Suppressor macrophage (primary cell): ENCODE results near the gene FKBP5.
A peak's percentile ranks its signal among the peaks of the same experiment; 100 is the strongest.
"Not testable (repeated sequence)": the region's sequence is repeated elsewhere in the genome, so short reads cannot be mapped to it uniquely, and the experiment has no call there.

Source experiments
- DNase-seq, 4 experiments: peaks; one replicate each; pipeline ENCODE4 v3.0.0-alpha.2; 2020 to 2022

Gene FKBP5

DNA sequence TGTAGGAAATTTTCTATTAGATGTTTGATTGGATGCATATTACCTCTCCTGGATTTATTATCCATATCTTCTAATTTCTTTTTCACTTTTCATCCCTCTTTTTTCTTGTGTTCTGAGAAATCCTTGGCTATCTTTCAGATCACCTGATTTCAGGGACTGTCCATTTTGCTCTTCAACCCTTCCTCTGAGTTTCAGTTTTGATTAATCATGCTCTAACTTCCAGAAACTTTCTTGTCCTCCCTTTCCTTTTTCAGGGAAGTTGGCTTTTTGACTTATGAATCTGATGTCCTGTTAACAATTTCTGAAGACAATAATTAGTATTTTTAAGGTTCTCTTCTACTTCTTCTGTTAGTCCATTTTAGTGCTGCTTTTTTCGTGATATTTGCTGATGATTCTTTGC lies 79.1 kb downstream of the FKBP5 start:
- no peak for DNase-seq

DNA sequence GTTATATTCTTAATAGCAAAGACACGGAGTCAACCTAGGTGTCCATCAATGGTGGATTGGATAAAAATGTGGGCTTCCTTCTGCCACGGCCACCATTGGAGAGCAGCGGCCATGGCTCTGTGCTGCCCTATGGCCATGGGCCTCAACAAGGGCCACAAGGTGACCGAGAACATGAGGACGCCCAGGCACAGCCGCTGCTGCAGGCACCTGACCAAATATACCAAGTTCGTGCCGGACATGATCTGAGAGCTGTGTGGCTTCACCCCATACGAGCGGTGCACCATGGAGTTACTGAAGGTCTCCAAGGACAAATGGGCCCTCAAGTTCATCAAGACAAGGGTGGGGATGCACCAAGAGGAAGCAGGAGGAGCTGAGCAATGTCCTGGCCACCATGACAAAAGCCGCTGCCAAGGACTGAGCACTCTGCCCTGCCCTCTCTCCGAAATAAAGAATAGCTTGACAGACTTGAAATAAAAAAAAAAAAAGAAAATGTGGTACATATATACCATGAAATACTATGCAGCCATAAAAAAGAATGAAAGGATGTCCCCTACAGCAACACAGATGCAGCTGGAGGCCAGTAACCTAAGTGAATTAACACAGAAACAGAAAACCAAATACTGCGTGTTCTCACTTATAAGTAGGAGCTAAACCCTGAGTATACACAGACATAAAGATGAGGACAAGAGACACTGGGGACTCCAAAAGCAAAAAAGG lies 81.0 kb downstream of the FKBP5 start:
- DNase-seq: no peak

DNA sequence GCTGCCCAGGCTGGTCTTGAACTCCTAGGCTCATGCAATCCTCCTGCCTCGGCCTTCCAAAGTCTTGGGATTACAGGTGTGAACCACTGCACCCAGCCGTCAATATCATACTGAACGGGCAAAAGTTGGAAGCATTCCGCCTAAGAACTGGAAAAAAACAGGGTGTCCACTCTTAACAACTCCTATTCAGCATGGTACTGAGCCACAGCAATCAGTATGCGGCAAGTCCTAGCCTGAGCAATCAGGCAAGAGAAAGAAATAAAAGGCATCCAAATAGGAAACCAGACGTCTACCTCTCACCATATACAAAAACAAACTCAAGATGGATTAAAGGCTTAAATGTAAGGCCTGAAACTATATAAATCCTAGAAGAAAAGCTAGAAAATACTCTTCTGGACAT lies 83.1 kb downstream of the FKBP5 start:
- no peak for DNase-seq

DNA sequence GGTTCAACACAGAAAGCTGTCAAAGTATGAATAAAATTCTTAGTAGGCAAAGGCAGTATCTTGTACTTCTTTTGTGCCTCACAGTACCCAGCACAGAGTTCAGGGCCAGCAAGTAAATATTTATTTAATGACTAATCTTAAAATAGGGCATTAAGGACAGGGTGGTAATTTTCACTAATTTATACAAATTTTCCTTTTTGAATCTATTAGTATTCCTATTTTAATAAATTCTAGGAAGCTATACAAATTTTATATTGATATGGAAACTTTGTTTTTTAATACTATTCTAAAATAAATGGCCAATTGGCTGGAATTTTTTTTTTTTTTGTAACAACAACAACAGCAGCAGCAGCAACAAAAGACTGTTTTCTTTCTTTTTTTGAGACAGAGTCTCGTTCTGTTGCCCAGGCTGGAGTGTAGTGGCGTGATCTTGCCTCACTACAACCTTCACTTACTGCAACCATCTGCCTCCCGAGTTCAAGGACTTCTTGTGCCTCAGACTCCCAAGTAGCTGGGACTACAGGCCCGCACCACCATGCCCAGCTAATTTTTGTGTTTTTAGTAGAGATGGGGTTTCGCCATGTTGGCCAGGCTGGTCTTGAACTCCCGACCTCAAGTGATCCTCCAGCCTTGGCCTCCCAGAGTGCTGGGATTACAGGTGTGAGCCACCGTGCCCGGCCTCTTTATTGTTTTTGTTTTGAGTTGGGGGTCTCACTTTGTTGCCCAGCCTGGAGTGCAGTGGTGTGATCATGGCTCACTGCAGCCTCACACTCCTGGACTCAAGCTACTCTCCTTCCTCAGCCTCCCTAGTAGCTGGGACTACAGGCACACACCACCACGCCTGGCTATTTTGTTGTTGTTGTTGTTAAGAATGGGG lies 85.2 kb downstream of the FKBP5 start:
- DNase-seq: no peak

DNA sequence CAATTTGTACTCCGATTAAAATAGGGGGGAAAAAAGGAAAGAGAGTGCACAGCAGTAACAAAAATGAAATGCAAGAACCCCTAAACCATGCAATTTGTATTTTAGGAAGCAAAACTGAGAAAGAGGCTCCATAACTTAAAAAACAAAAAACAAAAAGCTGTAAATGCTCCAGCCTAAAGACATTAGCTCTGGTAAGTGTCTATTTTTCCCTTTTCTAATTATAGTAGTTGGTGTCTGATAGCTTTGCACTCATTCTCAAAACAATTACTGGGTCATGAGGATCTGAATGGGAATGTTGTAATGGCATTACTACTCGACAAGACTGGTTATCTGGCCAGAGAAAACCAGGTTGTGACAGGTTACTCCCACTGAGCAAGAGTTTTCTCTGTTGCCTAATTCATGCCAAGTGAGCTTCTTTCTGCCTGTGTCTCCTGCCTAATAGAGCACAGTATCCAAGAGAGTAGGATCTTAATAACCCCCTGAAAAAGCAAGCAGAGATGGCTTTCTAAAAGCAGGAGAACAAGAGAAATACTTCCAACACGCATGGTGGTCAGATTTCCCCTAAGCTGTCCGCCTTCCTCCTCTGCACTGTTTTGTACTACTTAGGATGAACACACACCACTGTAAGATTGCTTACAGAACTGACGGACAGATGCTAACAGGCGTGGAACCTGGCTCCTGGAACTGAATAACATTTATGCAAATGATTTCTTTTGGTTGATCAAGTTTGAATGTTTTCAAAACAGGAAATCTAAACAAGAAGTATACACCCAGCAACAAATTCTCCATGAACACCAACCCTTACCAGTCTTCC lies 86.4 kb downstream of the FKBP5 start:
- peak; percentile 9 to 60 (median 36) for DNase-seq

DNA sequence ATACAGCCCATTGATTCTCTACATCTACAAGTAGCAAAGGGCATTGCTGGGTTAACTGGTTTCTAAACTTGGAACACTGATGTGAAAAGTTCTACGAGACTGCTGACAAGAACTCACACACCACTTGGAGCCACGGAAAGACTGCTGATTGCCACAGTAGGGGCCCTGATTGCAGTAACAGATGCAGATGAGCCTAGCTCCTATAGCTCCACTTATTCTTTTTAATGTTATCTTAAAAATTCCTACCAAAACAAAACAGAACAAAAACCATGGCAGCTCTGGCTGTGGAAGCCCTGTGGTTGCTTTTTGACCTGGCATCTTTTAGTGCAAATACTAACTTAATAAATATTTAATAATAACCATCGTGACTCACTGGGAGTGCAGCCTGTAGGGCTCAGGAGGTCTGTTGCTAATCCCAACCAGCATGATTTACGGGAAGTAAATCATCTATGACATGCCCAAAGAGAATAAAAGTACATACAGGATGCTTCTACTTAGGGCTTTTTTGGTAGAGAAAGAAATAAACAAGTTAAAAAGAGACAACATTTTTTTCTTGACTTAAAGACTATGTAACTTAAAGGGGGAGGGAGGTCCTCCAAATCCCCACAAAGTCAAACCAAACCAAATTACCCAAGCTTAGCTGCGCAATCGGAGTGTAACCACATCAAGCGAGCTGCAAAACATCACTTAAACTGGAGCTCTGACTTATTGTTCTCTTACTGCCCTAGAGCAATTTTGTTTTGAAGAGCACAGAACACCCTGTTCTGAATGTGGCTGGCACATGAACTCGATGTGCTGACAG lies 87.2 kb downstream of the FKBP5 start:
- DNase-seq: peak; percentile 41 to 68 (median 60)

DNA sequence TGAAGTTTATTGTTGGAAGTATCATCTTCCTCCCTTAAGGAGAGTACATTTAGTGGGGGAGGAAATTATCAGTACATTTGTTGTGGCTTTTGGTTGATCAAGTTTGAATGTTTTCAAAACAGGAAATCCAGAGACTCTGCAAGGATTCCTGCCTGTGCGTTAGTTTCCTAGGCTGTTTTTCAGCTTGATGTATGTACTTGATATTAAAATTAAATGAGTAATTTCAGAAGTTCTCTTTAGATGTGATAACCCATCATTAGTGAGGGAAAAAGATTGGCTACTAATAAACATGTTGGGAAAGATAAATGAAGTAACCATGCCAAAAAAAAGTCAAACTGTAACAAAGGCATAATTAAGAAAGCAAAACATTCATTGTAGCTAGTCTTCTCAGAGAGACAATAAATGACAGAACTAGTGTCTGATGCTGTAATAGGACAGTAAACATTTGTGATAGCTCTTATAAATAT lies 88.0 kb downstream of the FKBP5 start:
- DNase-seq: peak in 1 of 4 experiments; percentile 16

DNA sequence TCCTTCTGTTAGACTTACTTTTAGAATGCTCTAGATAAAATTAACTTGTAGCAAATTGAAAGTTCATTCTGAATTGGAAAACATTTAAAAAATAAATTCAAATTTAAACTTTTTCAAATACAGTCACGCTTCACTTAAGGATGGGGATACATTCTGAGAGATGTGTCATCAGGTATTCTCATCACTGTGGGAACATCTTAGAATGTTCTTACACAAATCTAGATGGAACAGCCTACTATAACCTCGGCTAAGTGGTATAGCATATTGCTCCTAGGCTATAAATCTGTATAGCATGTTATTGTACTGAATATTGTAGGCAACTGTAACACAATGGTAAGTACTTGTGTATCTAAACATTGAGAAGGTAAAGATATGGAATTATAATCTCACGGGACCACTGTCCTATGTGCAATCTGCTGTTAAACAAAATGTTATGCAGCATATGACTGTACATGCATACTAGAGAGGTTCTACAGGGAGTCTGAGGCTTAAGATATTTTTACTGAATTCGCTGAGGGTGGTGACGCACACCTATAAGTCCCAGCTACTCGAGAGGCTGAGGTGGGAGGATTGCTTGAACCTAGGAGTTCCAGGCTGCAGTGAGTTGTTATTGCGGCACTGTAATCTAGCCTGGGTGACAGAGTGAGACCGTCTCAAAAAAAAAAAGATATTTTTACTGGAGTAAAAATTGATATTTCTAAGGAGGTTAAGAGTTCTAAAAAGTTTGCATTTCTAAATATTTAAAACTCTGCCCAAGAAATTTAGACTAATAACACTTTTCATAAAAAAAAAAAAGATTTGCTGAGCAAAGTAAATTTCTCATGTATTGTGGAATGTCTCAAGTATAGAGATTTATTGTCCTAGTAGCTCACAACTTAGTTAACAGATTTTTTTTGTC lies 88.7 kb downstream of the FKBP5 start:
- no peak for DNase-seq

DNA sequence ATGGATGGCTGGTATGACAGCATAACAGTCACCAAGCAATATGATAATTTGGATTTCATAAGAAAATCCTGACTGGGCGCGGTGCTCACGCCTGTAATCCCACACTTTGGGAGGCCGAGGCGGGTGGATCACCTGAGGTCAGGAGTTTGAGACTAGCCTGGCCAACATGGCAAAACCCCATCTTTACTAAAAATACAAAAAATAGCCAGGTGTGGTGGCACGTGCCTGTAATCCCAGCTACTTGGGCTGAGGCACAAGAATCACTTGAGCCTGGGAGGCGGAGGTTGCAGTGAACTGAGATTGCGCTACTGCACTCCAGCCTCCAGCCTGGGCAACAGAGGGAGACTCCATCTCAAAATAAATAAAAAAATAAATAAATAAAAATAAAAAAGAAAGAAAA lies 90.1 kb downstream of the FKBP5 start:
- DNase-seq: not testable (repeated sequence)

DNA sequence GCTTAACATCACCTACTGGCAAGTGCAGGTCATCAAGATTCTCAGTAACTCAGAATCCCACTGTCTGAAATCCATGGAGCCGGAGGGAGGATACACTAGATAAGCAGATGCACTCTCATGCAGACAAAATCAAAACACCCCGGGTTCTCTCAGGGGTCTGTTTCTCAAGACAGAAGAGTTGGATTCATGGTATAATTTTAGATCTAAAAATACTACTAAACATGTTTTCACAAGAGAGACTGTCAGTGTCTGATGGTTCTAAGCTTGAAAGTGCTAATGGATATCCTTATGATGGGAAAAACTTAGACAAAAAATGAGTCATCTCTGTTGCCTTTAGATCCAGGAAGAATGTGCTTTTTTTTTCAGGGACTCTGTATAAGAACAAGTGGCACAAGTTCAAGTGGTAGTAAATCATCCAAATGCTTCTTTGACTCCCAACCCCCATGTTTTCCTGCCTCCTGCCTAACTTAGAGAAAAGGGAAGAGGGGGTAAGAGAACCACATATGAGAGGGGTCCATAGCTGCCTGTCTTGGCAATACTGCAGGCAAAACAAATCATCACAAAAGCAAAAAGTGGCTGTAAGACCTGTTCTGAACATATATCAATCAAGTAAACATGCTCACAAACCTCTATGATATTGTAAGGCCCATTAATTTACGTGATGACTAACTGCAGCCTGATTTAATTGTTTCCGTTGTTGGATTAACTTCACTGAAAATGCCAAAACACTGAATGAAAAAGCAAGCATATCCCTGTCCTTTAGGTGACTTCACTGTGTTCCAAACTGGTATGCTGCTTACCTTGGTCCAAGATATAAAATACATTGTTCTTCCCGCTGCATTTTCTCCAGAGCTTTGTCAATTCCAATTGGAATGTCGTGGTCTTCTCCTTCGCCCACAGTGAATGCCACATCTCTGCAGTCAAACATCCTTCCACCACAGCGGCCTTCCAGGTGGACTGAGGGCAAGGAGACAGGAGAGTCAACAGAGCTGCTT lies 92.0 kb downstream of the FKBP5 start:
- no peak for DNase-seq

DNA sequence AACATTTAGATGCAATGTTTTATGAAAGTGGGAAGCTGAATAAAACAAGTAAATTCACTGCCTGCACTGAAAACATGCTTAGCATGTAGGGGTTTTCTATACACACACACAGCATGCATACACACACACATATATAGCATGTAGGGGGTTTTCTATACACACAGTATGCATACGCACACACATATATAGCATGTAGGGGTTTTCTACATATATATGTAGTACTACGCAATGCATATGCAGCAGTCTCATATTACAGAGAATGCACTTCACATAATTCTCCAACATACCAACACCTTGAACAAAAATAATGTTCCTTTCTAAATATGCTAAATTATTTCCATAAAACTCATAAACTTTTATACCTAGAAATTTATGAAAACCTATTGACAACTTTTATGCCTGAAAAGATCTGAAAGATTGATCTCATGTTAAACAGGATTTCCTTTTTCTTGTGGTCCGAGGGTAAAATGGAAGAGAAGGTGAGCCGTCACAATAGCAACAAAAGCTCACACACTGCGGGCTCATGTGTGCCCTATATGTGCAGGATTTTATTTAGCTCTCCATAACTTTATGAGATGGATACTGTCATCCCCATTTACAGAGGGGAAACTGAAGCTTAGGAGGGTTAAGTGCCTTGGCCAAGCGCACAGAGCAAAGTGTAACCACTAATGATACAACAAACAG lies 94.1 kb downstream of the FKBP5 start:
- no peak for DNase-seq

DNA sequence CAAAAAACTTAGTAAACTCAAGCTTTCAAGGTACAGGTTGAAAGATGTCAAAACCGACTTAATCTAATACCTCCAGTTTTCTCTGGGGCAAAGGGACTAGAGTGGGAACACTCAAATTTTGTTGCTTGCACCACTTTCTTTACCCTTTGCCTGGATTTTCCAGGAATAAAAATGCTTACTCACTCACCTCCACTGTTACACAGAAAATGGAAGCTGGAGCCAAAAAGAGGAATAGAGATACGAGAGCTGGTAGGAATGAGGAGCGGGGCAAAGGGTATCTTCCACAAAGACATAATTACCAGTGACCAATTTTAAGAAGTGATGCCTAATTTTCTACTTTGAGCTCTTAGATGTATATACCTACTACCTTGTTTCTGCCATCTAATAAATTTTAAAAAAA lies 96.5 kb downstream of the FKBP5 start:
- peak in 2 of 4 experiments; percentile 11 to 16 for DNase-seq

DNA sequence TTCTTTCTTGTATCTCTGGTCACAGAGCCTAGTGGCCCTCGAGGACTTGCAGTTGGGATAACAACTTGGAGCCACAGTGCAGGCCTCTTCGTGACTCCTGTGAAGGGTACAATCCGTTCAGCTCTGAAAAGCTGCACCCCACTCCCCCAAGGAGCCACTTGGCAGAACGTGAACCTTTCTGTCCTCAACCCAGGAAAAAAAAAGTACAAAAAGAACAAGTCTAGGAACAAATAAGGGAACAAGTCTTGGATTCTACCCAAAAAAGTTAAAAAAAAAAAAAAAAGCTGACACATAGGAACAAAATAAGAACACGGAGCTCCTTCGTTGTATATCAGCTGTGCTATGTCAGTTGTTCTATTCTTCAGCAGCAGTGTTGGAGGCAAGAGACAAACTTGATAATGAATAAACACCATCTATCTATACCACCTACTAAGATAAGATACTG lies 98.1 kb downstream of the FKBP5 start:
- DNase-seq: no peak

DNA sequence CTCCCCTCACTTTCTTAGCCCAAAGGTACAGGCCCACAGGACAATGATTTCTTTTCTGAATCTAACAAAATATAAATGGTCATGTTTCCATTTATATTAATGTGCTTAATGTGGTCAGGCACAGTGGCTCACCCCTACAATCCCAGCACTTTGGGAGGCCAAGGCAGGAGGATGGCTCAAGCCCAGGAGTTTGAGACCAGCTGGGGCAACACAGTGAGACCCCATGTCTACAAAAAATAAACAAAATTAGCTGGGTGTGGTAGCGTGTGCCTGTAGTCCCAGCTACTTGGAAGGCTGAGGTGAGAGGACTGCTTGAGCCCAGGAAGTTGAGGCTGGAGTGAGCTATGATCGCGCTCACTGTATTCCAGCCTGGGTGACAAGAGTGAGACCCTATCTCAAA lies 98.8 kb downstream of the FKBP5 start:
- DNase-seq: no peak

DNA sequence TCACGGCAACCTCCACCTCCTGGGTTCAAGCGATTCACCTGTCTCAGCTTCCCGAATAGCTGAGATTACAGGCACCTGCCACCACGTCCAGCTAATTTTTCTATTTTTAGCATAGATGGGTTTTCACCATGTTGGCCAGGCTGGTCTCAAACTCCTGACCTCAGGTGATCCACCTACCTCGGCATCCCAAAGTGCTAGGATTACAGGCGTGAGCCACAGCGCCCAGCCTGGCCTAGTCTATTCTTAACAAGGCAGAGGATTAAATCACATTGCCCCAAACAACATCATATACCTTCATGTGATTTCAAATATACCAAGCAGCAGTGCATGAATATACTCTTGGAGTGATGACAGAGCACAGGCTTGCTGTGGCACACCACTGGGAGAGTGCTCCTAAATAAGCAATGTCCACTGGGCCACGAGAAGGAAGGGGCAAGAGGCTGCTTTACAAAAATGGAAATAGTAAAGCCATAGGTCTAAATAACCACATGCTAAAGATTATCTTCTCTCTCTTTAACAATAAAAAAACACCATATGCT lies 99.4 kb downstream of the FKBP5 start:
- DNase-seq: no peak

DNA sequence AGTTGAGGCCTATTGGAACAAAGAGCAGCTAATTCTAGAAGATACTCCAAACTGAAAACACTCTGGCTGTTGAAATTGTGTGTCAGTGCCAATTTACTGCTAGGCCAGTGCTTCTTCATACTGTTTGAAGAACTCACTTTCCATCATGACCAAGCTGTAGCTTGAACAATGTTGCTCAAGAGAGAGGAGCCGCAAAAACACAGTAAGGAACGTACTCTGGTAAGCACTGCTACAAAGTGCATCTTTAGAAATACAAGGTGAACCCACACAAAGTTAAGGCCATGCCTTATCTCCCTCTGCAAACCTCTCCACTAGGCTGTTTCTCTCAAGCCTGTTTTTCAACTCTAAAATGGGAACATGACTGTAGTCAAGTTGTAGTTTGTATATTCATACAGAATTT lies 101.5 kb downstream of the FKBP5 start:
- peak in 1 of 4 experiments; percentile 10 for DNase-seq

DNA sequence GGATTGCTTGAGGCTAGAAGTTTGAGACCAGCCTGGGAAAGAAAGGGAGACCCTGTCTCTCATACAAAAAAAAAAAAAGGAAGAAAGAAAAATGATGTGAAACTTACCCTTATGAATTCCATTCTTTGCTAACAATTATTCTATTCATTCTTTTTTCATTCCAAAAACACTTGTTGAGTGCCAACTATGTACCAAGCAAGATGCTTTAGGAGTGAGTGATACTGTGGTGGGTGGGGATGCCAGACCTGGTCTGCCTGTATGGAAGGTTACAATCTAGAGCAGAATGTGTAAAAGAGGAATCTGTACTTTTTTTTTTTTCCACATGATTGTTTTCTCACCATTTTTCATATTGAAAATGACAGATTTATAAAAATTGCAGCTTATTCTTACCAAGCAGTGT lies 102.2 kb downstream of the FKBP5 start:
- DNase-seq: no peak

DNA sequence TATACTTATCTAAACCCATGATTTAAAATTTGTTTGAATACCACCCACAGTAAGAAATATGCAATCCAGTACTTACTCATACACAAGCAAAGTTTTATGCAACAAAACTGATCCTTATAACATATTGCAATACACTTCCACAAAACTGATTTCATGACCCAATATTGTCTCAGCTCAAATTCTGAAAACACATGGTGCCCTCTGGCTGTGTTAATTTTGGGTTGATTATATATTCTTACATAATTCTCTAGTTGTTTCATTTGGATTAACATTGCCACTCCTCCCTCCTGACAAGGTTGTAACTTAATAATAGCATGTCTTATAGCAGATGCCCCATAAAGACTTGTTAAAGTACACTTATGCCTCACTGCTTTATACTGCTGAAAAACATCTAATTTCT lies 103.1 kb downstream of the FKBP5 start:
- peak in 2 of 4 experiments; percentile 51 to 56 for DNase-seq
